Measurements from ENCODE around the gene COL23A1.

COL23A1 gene

GRCh38 chr5:178572617-178573016, 17.6 kb downstream of the COL23A1 start:
- Histone ChIP-seq H3K9me3 (ENCODE audit: control insufficient read depth, insufficient read depth, low read depth, low read length) (no peaks in the 10 kb centered on the region), H3K36me3 (ENCODE audit: control insufficient read depth in 2 of 2, insufficient read depth in 1 of 2, low read length in 2 of 2) (no peaks in the 10 kb centered on the region), H3K4me1 (ENCODE audit: control insufficient read depth, insufficient read depth, low read length) (no peaks in the 10 kb centered on the region), H3K4me3 (ENCODE audit: low read depth, low read length) (no peak overlapping the region), H3K27ac (ENCODE audit: extremely low read depth, low read depth, low read length) (no peak overlapping the region)
- TF ChIP-seq ZNF596 (tag by site-specific recombination; IDR thresholded peaks at IDR 0.05) (no peak), ZNF146 (tag by site-specific recombination; IDR thresholded peaks at IDR 0.05) (0 out of 2 replicates have a peak, but pooled peaks have one; percentile 16)
- ChIA-PET CTCF (no interaction called here), POLR2A (no interaction called here)

- CTCF ChIA-PET, result no interaction called here
- Histone ChIP-seq H3K9me3 (ENCODE audit: control insufficient read depth, insufficient read depth, low read depth, low read length) (no peaks in the 10 kb centered on the region), H3K27ac (ENCODE audit: extremely low read depth, low read depth, low read length) (no peak overlapping the region), H3K36me3 (ENCODE audit: control insufficient read depth in 2 of 2, insufficient read depth in 1 of 2, low read length in 2 of 2) (no peaks in the 10 kb centered on the region), H3K4me3 (ENCODE audit: low read depth, low read length) (no peak overlapping the region), H3K4me1 (ENCODE audit: control insufficient read depth, insufficient read depth, low read length) (no peaks in the 10 kb centered on the region)
- TF ChIP-seq ZNF132 (tag by site-specific recombination; IDR thresholded peaks at IDR 0.05; ENCODE audit: borderline replicate concordance) (no peak), ZBTB21 (tag by site-specific recombination; IDR thresholded peaks at IDR 0.05) (no peak)
- POLR2A ChIA-PET, result no interaction called here
Measured at GRCh38 chr5:178569485-178569884, 20.7 kb downstream of the COL23A1 start.

GRCh38 chr5:178564811-178565550, 25.2 kb downstream of the COL23A1 start:
- CTCF ChIA-PET, result no interaction called here
- H3K4me1 ChIP-seq (ENCODE audit: control insufficient read depth, insufficient read depth, low read length), result no peaks in the 10 kb centered on the region
- TF ChIP-seq ZNF138 (tag by site-specific recombination; IDR thresholded peaks at IDR 0.05; ENCODE audit: borderline replicate concordance) (no peak), SETDB1 (IDR thresholded peaks at IDR 0.05; ENCODE audit: insufficient read length, low read length) (no peak), ZNF184 (tag by site-specific recombination; IDR thresholded peaks at IDR 0.05) (no peak), ZSCAN4 (tag by site-specific recombination; IDR thresholded peaks at IDR 0.05) (no peak), SP7 (tag by site-specific recombination; IDR thresholded peaks at IDR 0.05) (no peak), ZNF658 (tag by site-specific recombination; IDR thresholded peaks at IDR 0.05) (no peak), ZNF837 (tag by site-specific recombination; IDR thresholded peaks at IDR 0.05) (no peak), MEIS1 (CRISPR knock-in tag; IDR thresholded peaks at IDR 0.05; ENCODE audit: borderline replicate concordance) (no peak), ZNF280C (tag by site-specific recombination; IDR thresholded peaks at IDR 0.05) (no peak), ZNF555 (tag by site-specific recombination; conservative IDR thresholded peaks at IDR 0.05) (no peak), KLF8 (tag by site-specific recombination; IDR thresholded peaks at IDR 0.05) (no peak), ZNF335 (tag by site-specific recombination; conservative IDR thresholded peaks at IDR 0.05) (no peak), ZNF510 (tag by site-specific recombination; IDR thresholded peaks at IDR 0.05; ENCODE audit: insufficient replicate concordance) (no peak), INSM2 (tag by site-specific recombination; IDR thresholded peaks at IDR 0.05) (no peak)
- POLR2A ChIA-PET, result no interaction called here
- no peak overlapping the region for H3K27ac ChIP-seq (ENCODE audit: extremely low read depth, low read depth, low read length)
- no peaks in the 10 kb centered on the region for H3K9me3 ChIP-seq (ENCODE audit: control insufficient read depth, insufficient read depth, low read depth, low read length)
- no peak overlapping the region for H3K4me3 ChIP-seq (ENCODE audit: low read depth, low read length)
- H3K36me3 ChIP-seq (ENCODE audit: control insufficient read depth in 2 of 2, insufficient read depth in 1 of 2, low read length in 2 of 2), result no peaks in the 10 kb centered on the region

Measured in HEK293 (cell line).